MCF 10A (cell line): ENCODE results near the gene FAM32A. TPM values are rescaled to one million over a fixed set of nuclear protein-coding genes. Genes with fewer than 3 reads are reported as not detected.
A peak's percentile ranks its signal among the peaks of the same experiment; 100 is the strongest.

Source experiments
- BruUV-seq: library from RNA; stranded (reverse); fragments of 400-500 nt; replicated peaks from 2 replicates; lab custom pipeline; 2021; lab: Mats Ljungman, UMichigan
- CTCF ChIA-PET: fragments of 300-600 bp; sonication (Branson Sonifier 250); formaldehyde crosslinking; extraction: SDS; loops from one replicate; lab custom pipeline; 2021; ENCODE audit warnings: antibody characterized with exemption, inconsistent platforms; lab: Yijun Ruan, JAX
- POLR2A ChIA-PET: fragments of 300-600, 350-650 bp; sonication (Branson Sonifier 250); formaldehyde crosslinking; extraction: SDS; loops from one replicate; lab custom pipeline; 2020; ENCODE audit warnings: antibody characterized with exemption, inconsistent platforms; lab: Yijun Ruan, JAX
- DNase-seq: peaks from one replicate; pipeline ENCODE4 v3.0.0-alpha.2; 2018; ENCODE audit not compliant: unreplicated experiment
- H3K27ac Mint-ChIP-seq: one replicate; pipeline ENCODE4 v1.8.0; 2022; ENCODE audit warnings: mild to moderate bottlenecking, low read depth, mixed read lengths; ENCODE audit not compliant: unreplicated experiment
- H3K27me3 Mint-ChIP-seq: one replicate; pipeline ENCODE4 v1.8.0; 2022; ENCODE audit warnings: mixed read lengths; ENCODE audit not compliant: insufficient read depth, unreplicated experiment
- H3K36me3 Mint-ChIP-seq: one replicate; pipeline ENCODE4 v1.8.0; 2022; ENCODE audit warnings: mild to moderate bottlenecking, moderate library complexity, mixed read lengths; ENCODE audit not compliant: insufficient read depth, unreplicated experiment
- H3K4me1 Mint-ChIP-seq: one replicate; pipeline ENCODE4 v1.8.0; 2022; ENCODE audit warnings: mixed read lengths; ENCODE audit not compliant: insufficient read depth, unreplicated experiment
- H3K4me3 Mint-ChIP-seq: one replicate; pipeline ENCODE4 v1.8.0; 2022; ENCODE audit warnings: mild to moderate bottlenecking, moderate library complexity, mixed read lengths; ENCODE audit not compliant: unreplicated experiment
- H3K9me3 Mint-ChIP-seq: one replicate; pipeline ENCODE4 v1.8.0; 2022; ENCODE audit warnings: mixed read lengths; ENCODE audit not compliant: unreplicated experiment
- CTCF ChIP-seq: fragments of 200-600 bp; IDR thresholded peaks from one replicate; pipeline ENCODE4 v1.8.0; 2022; ENCODE audit warnings: antibody characterized with exemption, mild to moderate bottlenecking; ENCODE audit not compliant: unreplicated experiment
- intact Hi-C: fragments of 100-400 bp; cut with micrococcal nuclease; formaldehyde crosslinking; loops from 2 replicates; pipeline ENCODE4 v1.14.1; 2022
- total RNA-seq: library from RNA; stranded (reverse); gene quantifications from 2 replicates; pipeline ENCODE4 v1.2.3, GENCODE V29; 2022

The FAM32A gene
- total RNA-seq, 1 experiment from 2014 or later, result 48.1 TPM

GRCh38 chr19:16190736-16191135, 5.5 kb downstream of the FAM32A start:
- intact Hi-C loops, result no loop called here
- peaks cover 9% of the 10 kb centered on the region for H3K4me1 Mint-ChIP-seq
- no TSS peak for BruUV-seq
- no peak for DNase-seq
- H3K27me3 Mint-ChIP-seq, result no peaks in the 10 kb centered on the region
- H3K9me3 Mint-ChIP-seq, result no peaks in the 10 kb centered on the region
- H3K36me3 Mint-ChIP-seq, result peaks cover 51% of the 10 kb centered on the region
- no peak for TF ChIP-seq CTCF
- no peak overlapping the region for H3K4me3 Mint-ChIP-seq
- POLR2A ChIA-PET, result interaction anchor here (0.6 kb wide), 1 partner anchor 15 kb away, joined by 3 read pairs; no protein-coding TSS in a partner anchor
- CTCF ChIA-PET, result interaction anchor here (1.4 kb wide), 1 partner anchor 149 kb away, joined by 5 read pairs; no protein-coding TSS in a partner anchor
- no peak overlapping the region for H3K27ac Mint-ChIP-seq

- ChIA-PET CTCF (interaction anchor here (0.6 kb wide), 1 partner anchor 9 kb away, joined by 4 read pairs; no protein-coding TSS in a partner anchor), POLR2A (interaction anchor here (0.6 kb wide), 1 partner anchor 14 kb away, joined by 3 read pairs; no protein-coding TSS in a partner anchor)
- intact Hi-C loops, result no loop called here
Observed at GRCh38 chr19:16191216-16191908, 6.2 kb downstream of the FAM32A start.

GRCh38 chr19:16193466-16193865, 8.3 kb downstream of the FAM32A start:
- POLR2A ChIA-PET, result no interaction called here
- no TSS peak for BruUV-seq

More at GRCh38 chr19:16191216-16191908, 6.2 kb downstream of the FAM32A start:
- TSS peak; percentile 40 for BruUV-seq
- H3K9me3 Mint-ChIP-seq, result no peaks in the 10 kb centered on the region
- H3K4me1 Mint-ChIP-seq, result peaks cover 9% of the 10 kb centered on the region
- H3K27me3 Mint-ChIP-seq, result no peaks in the 10 kb centered on the region
- H3K36me3 Mint-ChIP-seq, result peaks cover 50% of the 10 kb centered on the region
- no peak for TF ChIP-seq CTCF
- no peak for DNase-seq
- no peak overlapping the region for H3K4me3 Mint-ChIP-seq
- no peak overlapping the region for H3K27ac Mint-ChIP-seq

More at GRCh38 chr19:16193466-16193865, 8.3 kb downstream of the FAM32A start:
- no peak overlapping the region for H3K27ac Mint-ChIP-seq
- no peaks in the 10 kb centered on the region for H3K9me3 Mint-ChIP-seq
- CTCF ChIA-PET, result interaction anchor here (0.6 to 0.7 kb wide), 2 partner anchors 193 to 776 kb away, joined by 3 read pairs; no protein-coding TSS in a partner anchor
- no peaks in the 10 kb centered on the region for H3K27me3 Mint-ChIP-seq
- H3K36me3 Mint-ChIP-seq, result peaks cover 43% of the 10 kb centered on the region
- peaks cover 11% of the 10 kb centered on the region for H3K4me1 Mint-ChIP-seq
- no peak overlapping the region for H3K4me3 Mint-ChIP-seq
- no peak for TF ChIP-seq CTCF
- no peak for DNase-seq
- intact Hi-C loops, result no loop called here
